ENCODE data around the gene TMEM220. TPM values are rescaled to one million over a fixed set of nuclear protein-coding genes. Genes with fewer than 3 reads are reported as not detected.

Gene TMEM220
- total RNA-seq, 4 donors from 2014 or later: 1.4 to 9.5 (median 6.3) TPM

DNA sequence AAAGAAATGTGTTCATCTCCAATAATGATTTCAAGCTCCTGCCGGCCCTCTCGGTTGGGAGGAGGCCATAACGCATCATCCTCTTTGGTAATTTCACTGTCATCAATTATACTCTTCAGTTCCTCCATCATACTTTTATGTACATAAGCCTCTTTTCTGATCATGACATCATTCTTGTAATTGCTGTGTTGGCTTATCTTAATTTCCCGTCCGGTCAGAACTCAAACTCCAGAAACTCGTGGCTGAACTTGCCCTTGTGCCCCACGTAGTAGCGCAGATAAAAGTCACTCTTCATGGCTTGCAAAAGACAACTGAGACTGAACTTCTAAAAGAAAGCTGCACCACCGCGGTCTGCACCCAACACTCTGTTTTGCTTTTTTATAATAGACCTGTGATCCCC lies 13.6 kb downstream of the TMEM220 start:
- Histone ChIP-seq H3K27ac (no peak overlapping the region), H3K36me3 (peaks cover 7 to 65% (median 17%) of the 10 kb centered on the region in 3 donors), H3K9me3 (no peaks in the 10 kb centered on the region), H3K4me1 (no peaks in the 10 kb centered on the region), H3K27me3 (no peaks in the 10 kb centered on the region), H3K4me3 (no peak overlapping the region)
- no peak for DNase-seq
- 88 to 94% methylated on average over 10 of the region's 10 CpGs for WGBS, 2 donors
- intact Hi-C loops (cut with DNase I): no loop called here
- no peak for TF ChIP-seq POLR2A (IDR thresholded peaks at IDR 0.05)
- TF ChIP-seq, protein P1, sequence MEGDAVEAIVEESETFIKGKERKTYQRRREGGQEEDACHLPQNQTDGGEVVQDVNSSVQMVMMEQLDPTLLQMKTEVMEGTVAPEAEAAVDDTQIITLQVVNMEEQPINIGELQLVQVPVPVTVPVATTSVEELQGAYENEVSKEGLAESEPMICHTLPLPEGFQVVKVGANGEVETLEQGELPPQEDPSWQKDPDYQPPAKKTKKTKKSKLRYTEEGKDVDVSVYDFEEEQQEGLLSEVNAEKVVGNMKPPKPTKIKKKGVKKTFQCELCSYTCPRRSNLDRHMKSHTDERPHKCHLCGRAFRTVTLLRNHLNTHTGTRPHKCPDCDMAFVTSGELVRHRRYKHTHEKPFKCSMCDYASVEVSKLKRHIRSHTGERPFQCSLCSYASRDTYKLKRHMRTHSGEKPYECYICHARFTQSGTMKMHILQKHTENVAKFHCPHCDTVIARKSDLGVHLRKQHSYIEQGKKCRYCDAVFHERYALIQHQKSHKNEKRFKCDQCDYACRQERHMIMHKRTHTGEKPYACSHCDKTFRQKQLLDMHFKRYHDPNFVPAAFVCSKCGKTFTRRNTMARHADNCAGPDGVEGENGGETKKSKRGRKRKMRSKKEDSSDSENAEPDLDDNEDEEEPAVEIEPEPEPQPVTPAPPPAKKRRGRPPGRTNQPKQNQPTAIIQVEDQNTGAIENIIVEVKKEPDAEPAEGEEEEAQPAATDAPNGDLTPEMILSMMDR (IDR thresholded peaks at IDR 0.05): no peak

DNA sequence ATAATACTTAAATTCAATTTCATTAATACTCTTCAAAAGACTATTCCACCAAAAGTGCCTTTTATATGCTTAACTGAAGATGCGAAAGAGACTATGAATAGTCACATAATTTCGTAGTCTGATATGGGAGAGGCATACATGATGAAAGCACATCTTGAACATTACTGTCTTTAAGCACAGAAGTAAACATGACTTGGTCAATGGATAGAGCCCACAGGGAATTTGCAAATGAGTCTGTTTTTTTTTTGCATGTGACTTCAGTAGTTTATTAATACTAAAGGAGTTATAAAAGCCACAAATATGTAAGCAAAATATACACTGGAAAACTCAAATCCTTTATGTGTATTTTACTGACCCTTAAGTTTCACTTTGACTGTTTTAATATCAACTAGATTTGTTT lies 16.5 kb downstream of the TMEM220 start:
- Histone ChIP-seq H3K36me3 (peaks cover 7 to 72% (median 18%) of the 10 kb centered on the region in 3 donors), H3K27me3 (no peaks in the 10 kb centered on the region), H3K4me3 (no peak overlapping the region), H3K27ac (no peak overlapping the region), H3K4me1 (no peaks in the 10 kb centered on the region), H3K9me3 (no peaks in the 10 kb centered on the region)
- TF ChIP-seq, protein P1 (IDR thresholded peaks at IDR 0.05): no peak
- no peak for TF ChIP-seq POLR2A (IDR thresholded peaks at IDR 0.05)
- no peak for DNase-seq
- WGBS, 2 donors: 90 to 94% methylated on average over 2 of the region's 2 CpGs
- intact Hi-C loops (cut with DNase I): loop anchor here (5.0 kb wide), 1 partner anchor 584 kb away; no protein-coding TSS in a partner anchor

DNA sequence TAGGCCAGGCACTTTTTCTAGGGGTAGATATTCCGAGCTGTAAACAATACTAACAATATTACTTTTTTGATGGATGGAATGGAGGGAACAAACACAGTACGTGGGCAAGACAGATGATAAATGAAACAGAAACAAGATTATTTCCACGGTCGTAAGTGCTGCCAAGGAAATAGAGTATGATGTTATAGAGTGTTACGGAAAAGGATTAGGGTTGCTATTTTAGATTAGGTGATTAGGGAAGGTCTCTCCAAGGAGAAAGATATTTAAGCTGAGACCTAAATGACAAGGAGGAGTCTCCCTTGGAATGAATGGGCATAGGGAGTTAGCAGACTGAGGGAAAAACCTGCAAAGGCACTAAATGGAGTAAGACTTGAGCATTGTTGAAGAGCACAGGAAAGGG lies 24.1 kb downstream of the TMEM220 start:
- DNase-seq: no peak
- H3K4me1 ChIP-seq: peaks cover 0 to 6% (median 0%) of the 10 kb centered on the region in 3 donors
- H3K36me3 ChIP-seq: peaks cover 0 to 61% (median 5%) of the 10 kb centered on the region in 3 donors
- H3K9me3 ChIP-seq: no peaks in the 10 kb centered on the region
- no peaks in the 10 kb centered on the region for H3K27me3 ChIP-seq
- no peak for TF ChIP-seq POLR2A (IDR thresholded peaks at IDR 0.05)
- TF ChIP-seq, protein P1 (IDR thresholded peaks at IDR 0.05): no peak
- no peak overlapping the region for H3K27ac ChIP-seq
- intact Hi-C loops (cut with DNase I): no loop called here
- H3K4me3 ChIP-seq: no peak overlapping the region
- WGBS, 2 donors: 77 to 79% methylated on average over 5 of the region's 5 CpGs

DNA sequence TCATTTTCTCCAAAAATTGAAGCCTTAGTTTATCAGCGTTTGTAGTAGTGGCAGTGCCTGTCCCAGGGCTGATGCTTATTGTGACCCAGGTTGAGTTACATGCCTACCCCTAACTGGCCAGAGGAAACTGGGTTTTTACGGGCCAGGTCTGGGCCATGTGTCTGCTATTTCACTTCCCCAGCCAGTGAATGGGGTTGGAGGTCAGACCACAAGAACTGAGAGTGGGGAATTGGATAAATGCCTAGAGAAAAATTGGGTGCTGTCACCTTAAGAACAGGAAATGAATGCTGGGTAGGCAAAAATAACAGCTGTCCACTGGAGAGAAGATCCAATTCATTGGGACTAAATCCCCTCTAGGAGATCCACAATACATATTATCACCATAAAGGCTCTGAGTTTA lies 27.2 kb downstream of the TMEM220 start:
- WGBS, 2 donors: 66 to 68% methylated on average over 2 of the region's 2 CpGs
- intact Hi-C loops (cut with DNase I): no loop called here
- Histone ChIP-seq H3K27ac (no peak overlapping the region), H3K4me1 (peaks cover 0 to 29% (median 7%) of the 10 kb centered on the region in 3 donors), H3K36me3 (peaks cover 0 to 30% (median under 1%) of the 10 kb centered on the region in 3 donors), H3K27me3 (no peaks in the 10 kb centered on the region), H3K9me3 (no peaks in the 10 kb centered on the region), H3K4me3 (no peak overlapping the region)
- TF ChIP-seq, protein P1 (IDR thresholded peaks at IDR 0.05): no peak
- TF ChIP-seq POLR2A (IDR thresholded peaks at IDR 0.05): no peak
- no peak for DNase-seq

DNA sequence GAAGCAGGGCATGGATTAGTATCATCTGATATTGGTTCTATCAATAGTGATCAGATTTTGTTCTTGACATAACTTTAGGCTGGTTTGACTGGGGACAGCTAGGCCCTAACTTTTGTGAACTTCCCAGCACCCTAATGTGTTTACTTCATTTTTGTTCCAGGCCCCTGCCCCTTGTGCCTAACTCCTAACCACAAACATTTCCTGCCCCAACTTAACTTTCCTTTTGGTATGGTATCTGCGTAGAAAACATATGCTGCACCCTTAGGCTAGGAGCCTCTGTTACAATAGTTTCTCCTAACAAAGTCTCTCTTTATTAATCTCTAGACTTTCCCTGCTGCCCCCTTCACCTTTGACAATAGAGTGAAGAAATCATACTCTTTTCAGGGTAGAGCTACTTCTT lies 30.0 kb downstream of the TMEM220 start:
- no peaks in the 10 kb centered on the region for H3K9me3 ChIP-seq
- intact Hi-C loops (cut with DNase I): no loop called here
- H3K36me3 ChIP-seq: peaks cover 0 to 8% (median 0%) of the 10 kb centered on the region in 3 donors
- 79 to 84% methylated on average over 1 of the region's 1 CpG for WGBS, 2 donors
- no peak overlapping the region for H3K4me3 ChIP-seq
- no peak for TF ChIP-seq POLR2A (IDR thresholded peaks at IDR 0.05)
- TF ChIP-seq, protein P1 (IDR thresholded peaks at IDR 0.05): no peak
- no peaks in the 10 kb centered on the region for H3K27me3 ChIP-seq
- H3K4me1 ChIP-seq: peaks cover 0 to 50% (median 19%) of the 10 kb centered on the region in 3 donors
- DNase-seq: no peak
- H3K27ac ChIP-seq: no peak overlapping the region

Data from esophagus squamous epithelium (tissue), 5 donors.